ENCODE results near the gene MKNK2.

The MKNK2 gene

DNA sequence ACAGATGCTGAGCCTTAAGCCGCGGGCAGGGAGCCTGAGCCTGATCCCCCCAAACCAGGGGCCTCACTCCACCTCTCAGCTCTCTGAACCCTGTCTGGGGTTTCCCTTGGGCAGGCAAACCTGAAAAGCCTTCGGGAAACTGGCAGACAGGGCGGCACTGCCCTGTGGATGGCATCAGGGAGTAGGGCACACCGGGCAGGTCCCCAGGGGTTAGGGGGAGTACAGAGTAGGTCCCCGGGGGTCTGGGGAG lies 9.7 kb downstream of the MKNK2 start:
- H3K4me3 ChIP-seq (replicated peaks; ENCODE audit: insufficient read depth, low read length) = no peak overlapping the region
- H3K27me3 ChIP-seq (ENCODE audit: insufficient read depth, poor library complexity, severe bottlenecking) = no peaks in the 10 kb centered on the region
- TF ChIP-seq GABPA (IDR thresholded peaks at IDR 0.05; ENCODE audit: low read depth) = no peak
- no peak for TF ChIP-seq POLR2AphosphoS5 (IDR thresholded peaks at IDR 0.05; ENCODE audit: low read depth)
- TF ChIP-seq SPI1 (IDR thresholded peaks at IDR 0.05; ENCODE audit: borderline replicate concordance, low read depth) = no peak
- TF ChIP-seq, protein P1, sequence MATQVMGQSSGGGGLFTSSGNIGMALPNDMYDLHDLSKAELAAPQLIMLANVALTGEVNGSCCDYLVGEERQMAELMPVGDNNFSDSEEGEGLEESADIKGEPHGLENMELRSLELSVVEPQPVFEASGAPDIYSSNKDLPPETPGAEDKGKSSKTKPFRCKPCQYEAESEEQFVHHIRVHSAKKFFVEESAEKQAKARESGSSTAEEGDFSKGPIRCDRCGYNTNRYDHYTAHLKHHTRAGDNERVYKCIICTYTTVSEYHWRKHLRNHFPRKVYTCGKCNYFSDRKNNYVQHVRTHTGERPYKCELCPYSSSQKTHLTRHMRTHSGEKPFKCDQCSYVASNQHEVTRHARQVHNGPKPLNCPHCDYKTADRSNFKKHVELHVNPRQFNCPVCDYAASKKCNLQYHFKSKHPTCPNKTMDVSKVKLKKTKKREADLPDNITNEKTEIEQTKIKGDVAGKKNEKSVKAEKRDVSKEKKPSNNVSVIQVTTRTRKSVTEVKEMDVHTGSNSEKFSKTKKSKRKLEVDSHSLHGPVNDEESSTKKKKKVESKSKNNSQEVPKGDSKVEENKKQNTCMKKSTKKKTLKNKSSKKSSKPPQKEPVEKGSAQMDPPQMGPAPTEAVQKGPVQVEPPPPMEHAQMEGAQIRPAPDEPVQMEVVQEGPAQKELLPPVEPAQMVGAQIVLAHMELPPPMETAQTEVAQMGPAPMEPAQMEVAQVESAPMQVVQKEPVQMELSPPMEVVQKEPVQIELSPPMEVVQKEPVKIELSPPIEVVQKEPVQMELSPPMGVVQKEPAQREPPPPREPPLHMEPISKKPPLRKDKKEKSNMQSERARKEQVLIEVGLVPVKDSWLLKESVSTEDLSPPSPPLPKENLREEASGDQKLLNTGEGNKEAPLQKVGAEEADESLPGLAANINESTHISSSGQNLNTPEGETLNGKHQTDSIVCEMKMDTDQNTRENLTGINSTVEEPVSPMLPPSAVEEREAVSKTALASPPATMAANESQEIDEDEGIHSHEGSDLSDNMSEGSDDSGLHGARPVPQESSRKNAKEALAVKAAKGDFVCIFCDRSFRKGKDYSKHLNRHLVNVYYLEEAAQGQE (IDR thresholded peaks at IDR 0.05; ENCODE audit: insufficient replicate concordance, low read depth) = no peak
- TF ChIP-seq, protein P2, sequence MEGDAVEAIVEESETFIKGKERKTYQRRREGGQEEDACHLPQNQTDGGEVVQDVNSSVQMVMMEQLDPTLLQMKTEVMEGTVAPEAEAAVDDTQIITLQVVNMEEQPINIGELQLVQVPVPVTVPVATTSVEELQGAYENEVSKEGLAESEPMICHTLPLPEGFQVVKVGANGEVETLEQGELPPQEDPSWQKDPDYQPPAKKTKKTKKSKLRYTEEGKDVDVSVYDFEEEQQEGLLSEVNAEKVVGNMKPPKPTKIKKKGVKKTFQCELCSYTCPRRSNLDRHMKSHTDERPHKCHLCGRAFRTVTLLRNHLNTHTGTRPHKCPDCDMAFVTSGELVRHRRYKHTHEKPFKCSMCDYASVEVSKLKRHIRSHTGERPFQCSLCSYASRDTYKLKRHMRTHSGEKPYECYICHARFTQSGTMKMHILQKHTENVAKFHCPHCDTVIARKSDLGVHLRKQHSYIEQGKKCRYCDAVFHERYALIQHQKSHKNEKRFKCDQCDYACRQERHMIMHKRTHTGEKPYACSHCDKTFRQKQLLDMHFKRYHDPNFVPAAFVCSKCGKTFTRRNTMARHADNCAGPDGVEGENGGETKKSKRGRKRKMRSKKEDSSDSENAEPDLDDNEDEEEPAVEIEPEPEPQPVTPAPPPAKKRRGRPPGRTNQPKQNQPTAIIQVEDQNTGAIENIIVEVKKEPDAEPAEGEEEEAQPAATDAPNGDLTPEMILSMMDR (IDR thresholded peaks at IDR 0.05; ENCODE audit: insufficient read depth, low read length) = no peak
- H3K27ac ChIP-seq (replicated peaks) = peak overlapping the region; percentile 35
- DNase-seq (ENCODE audit: low read depth in 1 of 2, low spot score in 1 of 2) = no peak

DNA sequence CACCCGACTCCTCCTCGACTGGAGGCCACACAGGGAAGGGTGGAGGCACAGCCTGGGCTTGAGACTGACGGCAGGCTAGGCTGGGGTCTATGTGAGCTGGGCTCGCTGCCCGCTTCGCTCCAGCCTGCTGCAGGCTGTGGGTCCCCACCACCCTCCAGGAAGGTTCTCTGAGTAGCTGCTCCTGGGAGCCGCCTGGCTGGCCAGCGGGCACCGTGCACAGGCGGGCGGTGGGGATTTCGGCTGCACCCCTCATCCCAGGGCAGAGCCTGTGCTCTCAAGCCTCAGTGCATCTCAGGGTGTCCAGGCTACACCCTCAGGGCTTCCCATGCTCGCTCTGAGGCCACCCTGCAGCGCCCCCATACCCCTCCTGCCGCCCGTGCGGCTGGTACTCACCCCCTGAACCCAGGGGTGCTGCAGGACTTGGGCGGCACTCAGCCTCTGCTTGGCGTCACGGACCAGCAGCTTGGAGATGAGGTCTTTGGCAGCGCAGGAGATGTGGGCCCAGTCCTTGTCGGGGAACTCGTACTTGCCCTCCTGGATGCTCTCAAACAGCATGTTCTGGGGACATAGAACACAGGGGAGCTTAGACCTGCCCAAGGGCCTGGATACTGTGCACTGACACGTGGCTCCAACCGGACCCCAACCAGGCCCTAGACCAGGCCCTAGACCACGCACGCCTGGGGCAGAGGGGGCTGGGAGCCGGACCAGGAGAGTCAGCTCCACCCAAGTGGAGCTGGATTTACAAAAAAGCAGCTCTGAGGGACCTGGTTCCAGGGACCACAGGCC lies 10.2 kb downstream of the MKNK2 start:
- H3K4me3 ChIP-seq (replicated peaks; ENCODE audit: insufficient read depth, low read length) = no peak overlapping the region
- TF ChIP-seq, protein P1 (IDR thresholded peaks at IDR 0.05; ENCODE audit: insufficient replicate concordance, low read depth) = no peak
- TF ChIP-seq GABPA (IDR thresholded peaks at IDR 0.05; ENCODE audit: low read depth) = no peak
- no peak for TF ChIP-seq SPI1 (IDR thresholded peaks at IDR 0.05; ENCODE audit: borderline replicate concordance, low read depth)
- TF ChIP-seq POLR2AphosphoS5 (IDR thresholded peaks at IDR 0.05; ENCODE audit: low read depth) = no peak
- TF ChIP-seq, protein P2 (IDR thresholded peaks at IDR 0.05; ENCODE audit: insufficient read depth, low read length) = no peak
- peak overlapping the region; percentile 35 for H3K27ac ChIP-seq (replicated peaks)
- no peaks in the 10 kb centered on the region for H3K27me3 ChIP-seq (ENCODE audit: insufficient read depth, poor library complexity, severe bottlenecking)
- DNase-seq (ENCODE audit: low read depth in 1 of 2, low spot score in 1 of 2) = no peak

DNA sequence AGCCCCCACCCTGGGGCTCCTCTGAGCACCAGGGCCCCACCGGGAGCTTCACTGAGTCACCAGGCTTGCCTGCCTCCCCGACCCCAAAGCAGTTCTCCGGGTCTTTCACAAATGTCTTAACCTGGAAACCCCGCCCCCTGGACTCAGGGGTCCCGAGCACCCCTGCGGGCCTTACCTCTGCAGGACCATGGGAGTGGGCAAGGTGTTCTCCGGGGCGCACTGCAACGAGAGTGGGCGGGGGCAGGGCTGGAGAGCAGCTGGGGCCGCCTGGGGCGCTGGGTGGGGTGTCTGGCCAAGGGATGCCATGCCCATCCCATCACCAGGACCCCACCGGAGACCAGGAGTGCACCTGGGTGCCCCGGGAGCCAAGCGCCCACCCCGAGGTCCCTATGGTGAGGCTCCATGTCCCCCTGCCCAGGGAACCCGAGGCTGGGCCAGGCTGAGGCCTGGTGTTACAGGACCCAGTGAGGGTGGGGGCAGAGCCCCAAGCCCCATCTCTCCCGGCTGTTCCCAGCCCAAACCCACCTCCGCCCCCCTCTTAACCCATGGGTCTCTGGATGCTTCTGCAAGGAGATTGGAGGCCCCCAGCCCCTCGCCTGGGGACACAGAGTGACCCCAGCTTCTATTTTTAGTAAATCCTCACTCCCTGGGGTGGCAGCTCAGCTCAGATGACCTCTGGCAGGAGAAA lies 10.9 kb downstream of the MKNK2 start:
- no peak for TF ChIP-seq POLR2AphosphoS5 (IDR thresholded peaks at IDR 0.05; ENCODE audit: low read depth)
- TF ChIP-seq, protein P2 (IDR thresholded peaks at IDR 0.05; ENCODE audit: insufficient read depth, low read length) = no peak
- peak in 1 of 2 experiments; percentile 30 for DNase-seq (ENCODE audit: low read depth in 1 of 2, low spot score in 1 of 2)
- Histone ChIP-seq H3K4me3 (replicated peaks; ENCODE audit: insufficient read depth, low read length) (no peak overlapping the region), H3K27me3 (ENCODE audit: insufficient read depth, poor library complexity, severe bottlenecking) (no peaks in the 10 kb centered on the region), H3K27ac (replicated peaks) (no peak overlapping the region)
